Measurements from ENCODE around the gene MAGEF1.

MAGEF1 gene

DNA sequence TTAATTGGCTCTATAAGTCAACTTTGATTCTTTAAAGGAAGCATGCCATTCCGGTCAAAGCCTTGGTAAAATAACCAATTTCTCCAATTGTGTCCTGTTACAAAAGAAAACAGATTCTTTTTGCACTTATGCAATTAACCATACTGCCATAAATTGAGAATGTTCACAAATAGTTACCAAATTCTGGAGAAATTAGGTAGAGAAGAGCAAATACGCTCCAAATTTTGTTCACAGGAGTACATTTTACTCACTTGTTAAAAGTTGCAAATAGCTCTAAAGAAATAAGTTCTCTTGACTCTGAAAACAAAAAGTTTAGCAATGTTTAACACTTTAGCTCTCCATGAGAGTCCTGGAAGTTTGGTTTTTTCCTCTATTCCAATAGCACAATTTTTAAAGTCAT, 11.1 kb downstream of the MAGEF1 start:
- in situ Hi-C loops (cut with HindIII; ENCODE audit: low pct_ligation_motif_present, low sequenced_read_pairs): no loop called here
- H3K27me3 ChIP-seq (replicated peaks): no peaks in the 10 kb centered on the region

GRCh38 chr3:184697845-184698244, 14.0 kb downstream of the MAGEF1 start:
- no peak overlapping the region for H3K27ac ChIP-seq
- H3K36me3 ChIP-seq (replicated peaks): no peaks in the 10 kb centered on the region
- TF ChIP-seq, protein P1, sequence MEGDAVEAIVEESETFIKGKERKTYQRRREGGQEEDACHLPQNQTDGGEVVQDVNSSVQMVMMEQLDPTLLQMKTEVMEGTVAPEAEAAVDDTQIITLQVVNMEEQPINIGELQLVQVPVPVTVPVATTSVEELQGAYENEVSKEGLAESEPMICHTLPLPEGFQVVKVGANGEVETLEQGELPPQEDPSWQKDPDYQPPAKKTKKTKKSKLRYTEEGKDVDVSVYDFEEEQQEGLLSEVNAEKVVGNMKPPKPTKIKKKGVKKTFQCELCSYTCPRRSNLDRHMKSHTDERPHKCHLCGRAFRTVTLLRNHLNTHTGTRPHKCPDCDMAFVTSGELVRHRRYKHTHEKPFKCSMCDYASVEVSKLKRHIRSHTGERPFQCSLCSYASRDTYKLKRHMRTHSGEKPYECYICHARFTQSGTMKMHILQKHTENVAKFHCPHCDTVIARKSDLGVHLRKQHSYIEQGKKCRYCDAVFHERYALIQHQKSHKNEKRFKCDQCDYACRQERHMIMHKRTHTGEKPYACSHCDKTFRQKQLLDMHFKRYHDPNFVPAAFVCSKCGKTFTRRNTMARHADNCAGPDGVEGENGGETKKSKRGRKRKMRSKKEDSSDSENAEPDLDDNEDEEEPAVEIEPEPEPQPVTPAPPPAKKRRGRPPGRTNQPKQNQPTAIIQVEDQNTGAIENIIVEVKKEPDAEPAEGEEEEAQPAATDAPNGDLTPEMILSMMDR (IDR thresholded peaks at IDR 0.05; ENCODE audit: low read depth, low read length, missing control alignments): no peak
- no peak overlapping the region for H3K4me3 ChIP-seq (ENCODE audit: low read depth, low read length)
- in situ Hi-C loops (cut with HindIII; ENCODE audit: low pct_ligation_motif_present, low sequenced_read_pairs): no loop called here
- no peak for DNase-seq
- no peaks in the 10 kb centered on the region for H3K27me3 ChIP-seq (replicated peaks)

More for the DNA sequence above, 11.1 kb downstream of the MAGEF1 start:
- Histone ChIP-seq H3K4me3 (ENCODE audit: low read depth, low read length) (no peak overlapping the region), H3K27ac (no peak overlapping the region), H3K36me3 (replicated peaks) (no peaks in the 10 kb centered on the region)
- DNase-seq: no peak
- TF ChIP-seq, protein P1 (IDR thresholded peaks at IDR 0.05; ENCODE audit: low read depth, low read length, missing control alignments): no peak

DNA sequence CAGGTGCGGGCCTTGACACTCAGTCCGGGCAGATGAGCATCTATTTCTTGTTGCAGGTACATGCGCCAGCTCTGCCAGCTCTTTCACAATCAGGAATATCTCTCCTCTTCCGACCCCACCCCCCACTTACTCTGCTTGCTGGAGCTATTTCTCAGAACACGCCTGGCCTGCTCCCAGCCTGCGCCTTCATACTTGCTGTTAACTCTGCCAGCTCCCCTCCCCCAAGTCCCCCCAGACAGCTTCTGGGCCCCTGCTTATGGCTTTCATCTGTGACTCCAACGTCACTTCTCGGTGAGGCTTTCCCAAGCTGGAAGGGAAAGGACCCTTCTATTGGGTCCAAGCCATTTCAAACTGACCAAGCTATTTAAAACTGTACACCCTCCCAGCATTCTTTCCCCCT, 15.2 kb downstream of the MAGEF1 start:
- H3K27ac ChIP-seq: no peak overlapping the region
- H3K4me3 ChIP-seq (ENCODE audit: low read depth, low read length): no peak overlapping the region
- TF ChIP-seq, protein P1 (IDR thresholded peaks at IDR 0.05; ENCODE audit: low read depth, low read length, missing control alignments): no peak
- no peaks in the 10 kb centered on the region for H3K27me3 ChIP-seq (replicated peaks)
- no peak for DNase-seq
- no peaks in the 10 kb centered on the region for H3K36me3 ChIP-seq (replicated peaks)
- in situ Hi-C loops (cut with HindIII; ENCODE audit: low pct_ligation_motif_present, low sequenced_read_pairs): no loop called here

- DNase-seq: no peak
- in situ Hi-C loops (cut with HindIII; ENCODE audit: low pct_ligation_motif_present, low sequenced_read_pairs): no loop called here
- H3K4me3 ChIP-seq (ENCODE audit: low read depth, low read length): no peak overlapping the region
These were observed 17.1 kb downstream of the MAGEF1 start for GRCh38 chr3:184694716-184695115.

DNA sequence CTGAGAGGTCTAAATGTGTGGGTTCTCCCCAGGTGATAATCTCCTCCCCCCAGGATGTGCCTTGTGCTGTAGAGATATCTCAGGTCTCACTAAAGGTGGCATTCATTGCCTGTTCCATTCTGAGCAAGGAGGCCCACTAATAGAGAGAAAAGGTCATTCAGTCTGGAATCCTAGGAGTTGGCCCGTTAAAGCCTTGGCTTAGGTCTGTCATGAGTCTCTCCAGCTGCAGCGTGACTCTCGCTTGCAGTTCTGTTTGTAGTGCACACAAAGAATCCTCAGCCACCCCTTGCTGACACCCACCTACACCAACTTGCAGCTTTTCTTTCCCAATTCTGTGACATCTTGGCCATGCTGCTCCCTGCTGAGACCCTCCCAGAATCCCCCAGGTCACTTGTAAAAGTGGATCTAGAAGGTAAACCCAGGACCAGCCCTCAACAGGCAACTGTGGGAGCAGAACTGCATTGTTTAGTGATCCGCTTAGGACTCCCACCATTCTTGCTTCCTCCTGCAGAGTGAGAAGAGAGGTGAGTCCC, 17.7 kb downstream of the MAGEF1 start:
- H3K27me3 ChIP-seq (replicated peaks): no peaks in the 10 kb centered on the region
- in situ Hi-C loops (cut with HindIII; ENCODE audit: low pct_ligation_motif_present, low sequenced_read_pairs): no loop called here

More at GRCh38 chr3:184694716-184695115, 17.1 kb downstream of the MAGEF1 start:
- H3K27me3 ChIP-seq (replicated peaks): no peaks in the 10 kb centered on the region
- TF ChIP-seq, protein P1 (IDR thresholded peaks at IDR 0.05; ENCODE audit: low read depth, low read length, missing control alignments): no peak
- no peak overlapping the region for H3K27ac ChIP-seq
- H3K36me3 ChIP-seq (replicated peaks): no peaks in the 10 kb centered on the region

More for the DNA sequence above, 17.7 kb downstream of the MAGEF1 start:
- H3K36me3 ChIP-seq (replicated peaks): no peaks in the 10 kb centered on the region
- TF ChIP-seq, protein P1 (IDR thresholded peaks at IDR 0.05; ENCODE audit: low read depth, low read length, missing control alignments): no peak
- H3K4me3 ChIP-seq (ENCODE audit: low read depth, low read length): no peak overlapping the region
- H3K27ac ChIP-seq: no peak overlapping the region
- DNase-seq: no peak

Data from brain microvascular endothelial cell (primary cell).